Natural killer cell (primary cell): Measurements from ENCODE around the gene TNIK. TPM values are rescaled to one million over a fixed set of nuclear protein-coding genes. Genes with fewer than 3 reads are reported as not detected.

Experiments
- ATAC-seq, 3 donors: fragments of 150-1000 bp in 2 of 3; fragments of 200-7000 bp in 1 of 3; cut with Tn5 transposase; 1 replicate in 1 of 3; 2 replicates in 2 of 3; pipeline ENCODE4 v1.10.0; 2021; ENCODE audit warnings: mild to moderate bottlenecking in 2 of 3, moderate library complexity in 2 of 3
- DNase-seq, 2 donors: peaks; one replicate each; pipeline versions ENCODE4 v3.0.0 to v3.0.0-alpha.2; 2013 to 2021; ENCODE audit warnings: mixed read lengths in 1 of 2
- H3K27ac ChIP-seq: one replicate; pipeline ENCODE4 v1.5.1; 2013; ENCODE audit warnings: mild to moderate bottlenecking, low read length
- H3K27me3 ChIP-seq: one replicate; pipeline ENCODE4 v1.6.1; 2013; ENCODE audit warnings: low read length; ENCODE audit not compliant: control insufficient read depth, insufficient read depth
- H3K36me3 ChIP-seq: one replicate; pipeline ENCODE4 v1.6.1; 2013; ENCODE audit warnings: low read length; ENCODE audit not compliant: control insufficient read depth, insufficient read depth
- H3K4me1 ChIP-seq: one replicate; pipeline ENCODE4 v1.6.1; 2013; ENCODE audit warnings: low read length; ENCODE audit not compliant: control insufficient read depth, insufficient read depth
- H3K4me3 ChIP-seq: one replicate; pipeline ENCODE4 v1.5.1; 2013; ENCODE audit warnings: low read length
- H3K9me3 ChIP-seq: one replicate; pipeline ENCODE4 v1.6.1; 2013; ENCODE audit warnings: low read length; ENCODE audit not compliant: control insufficient read depth, insufficient read depth
- H3K27ac Mint-ChIP-seq, 2 donors: one replicate each; pipeline ENCODE4 v1.8.0; 2022; ENCODE audit warnings: mild to moderate bottlenecking in 2 of 2, mixed read lengths in 2 of 2, moderate library complexity in 1 of 2
- H3K27me3 Mint-ChIP-seq, 2 donors: one replicate each; pipeline ENCODE4 v1.8.0; 2022; ENCODE audit warnings: low read depth in 2 of 2, mixed read lengths in 2 of 2
- H3K36me3 Mint-ChIP-seq: one replicate; pipeline ENCODE4 v1.8.0; 2022; ENCODE audit warnings: mixed read lengths
- H3K4me1 Mint-ChIP-seq, 2 donors: one replicate each; pipeline ENCODE4 v1.8.0; 2022; ENCODE audit warnings: mixed read lengths in 2 of 2
- H3K4me3 Mint-ChIP-seq: one replicate; pipeline ENCODE4 v1.8.0; 2022; ENCODE audit warnings: mild to moderate bottlenecking, moderate library complexity, mixed read lengths
- H3K9me3 Mint-ChIP-seq, 2 donors: one replicate each; pipeline ENCODE4 v1.8.0; 2022; ENCODE audit warnings: mixed read lengths in 2 of 2
- CTCF ChIP-seq: fragments of 200-600 bp; IDR thresholded peaks from one replicate; pipeline ENCODE4 v1.8.0; 2022; ENCODE audit warnings: antibody characterized with exemption
- WGBS: methylation state at CpG from one replicate; pipeline ENCODE4 v1.1.7; 2013; ENCODE audit warnings: missing lambda C conversion rate; ENCODE audit not compliant: insufficient coverage; 5-methylcytosine and 5-hydroxymethylcytosine counted together
- intact Hi-C: fragments of 100-400 bp; cut with micrococcal nuclease; formaldehyde crosslinking; loops from one replicate; pipeline ENCODE4 v1.14.2; 2022
- total RNA-seq, 4 donors: library from RNA; stranded (reverse); fragments of 120-200 nt in 1 of 4; gene quantifications; one replicate each; pipeline versions ENCODE4 v1.2.3 to v1.2.4, GENCODE V29; 2013 to 2022

The TNIK gene
- total RNA-seq, 3 donors from 2014 or later (not counting 1 experiment from before 2014, with no cell fraction given), result 93.7 to 122 (median 119) TPM

GRCh38 chr3:171213907-171214306, 246.3 kb downstream of the TNIK start:
- intact Hi-C loops, result no loop called here
- 100% methylated on average over 1 of the region's 2 CpGs for WGBS
- no peak for ATAC-seq
- Histone ChIP-seq H3K36me3 (peaks cover 10% of the 10 kb centered on the region), H3K9me3 (no peaks in the 10 kb centered on the region), H3K27ac (no peak overlapping the region), H3K27me3 (no peaks in the 10 kb centered on the region), H3K4me1 (no peaks in the 10 kb centered on the region), H3K4me3 (no peak overlapping the region)
- Mint-ChIP-seq H3K36me3 (peaks cover 6% of the 10 kb centered on the region), H3K4me1 (peaks cover 46 to 49% of the 10 kb centered on the region in 2 donors), H3K27ac (no peak overlapping the region), H3K9me3 (no peaks in the 10 kb centered on the region), H3K4me3 (no peak overlapping the region), H3K27me3 (no peaks in the 10 kb centered on the region)
- TF ChIP-seq CTCF, result no peak
- DNase-seq, result no peak

- peaks cover 43 to 46% of the 10 kb centered on the region in 2 donors for H3K4me1 Mint-ChIP-seq
- H3K27ac Mint-ChIP-seq, result no peak overlapping the region
- DNase-seq (no peak), ATAC-seq (no peak)
- TF ChIP-seq CTCF, result no peak
- H3K27ac ChIP-seq, result no peak overlapping the region
- peaks cover 10% of the 10 kb centered on the region for H3K36me3 ChIP-seq
- H3K4me3 Mint-ChIP-seq, result no peak overlapping the region
- H3K36me3 Mint-ChIP-seq, result peaks cover 6% of the 10 kb centered on the region
- no peaks in the 10 kb centered on the region for H3K9me3 ChIP-seq
- intact Hi-C loops, result no loop called here
- no peaks in the 10 kb centered on the region for H3K27me3 Mint-ChIP-seq
- no peaks in the 10 kb centered on the region for H3K27me3 ChIP-seq
- 90% methylated on average over 8 of the region's 8 CpGs for WGBS
- no peak overlapping the region for H3K4me3 ChIP-seq
- no peaks in the 10 kb centered on the region for H3K4me1 ChIP-seq
- H3K9me3 Mint-ChIP-seq, result no peaks in the 10 kb centered on the region
Measured at GRCh38 chr3:171213178-171213577, 247.0 kb downstream of the TNIK start.

- H3K27ac ChIP-seq, result no peak overlapping the region
- Mint-ChIP-seq H3K36me3 (peaks cover 6% of the 10 kb centered on the region), H3K27me3 (no peaks in the 10 kb centered on the region), H3K4me3 (no peak overlapping the region), H3K4me1 (peaks cover 38 to 44% of the 10 kb centered on the region in 2 donors), H3K27ac (peak overlapping the region in 1 of 2 donors; percentile 1), H3K9me3 (no peaks in the 10 kb centered on the region)
- no peak for DNase-seq
- ATAC-seq, result no peak
- intact Hi-C loops, result no loop called here
- TF ChIP-seq CTCF, result no peak
- H3K4me1 ChIP-seq, result no peaks in the 10 kb centered on the region
- H3K27me3 ChIP-seq, result no peaks in the 10 kb centered on the region
- H3K9me3 ChIP-seq, result no peaks in the 10 kb centered on the region
- H3K4me3 ChIP-seq, result no peak overlapping the region
- 100% methylated on average over 3 of the region's 3 CpGs for WGBS
- peaks cover 10% of the 10 kb centered on the region for H3K36me3 ChIP-seq
Measured at GRCh38 chr3:171212648-171213047, 247.6 kb downstream of the TNIK start.

- Histone ChIP-seq H3K4me1 (no peaks in the 10 kb centered on the region), H3K36me3 (peaks cover 15% of the 10 kb centered on the region), H3K27me3 (no peaks in the 10 kb centered on the region), H3K4me3 (no peak overlapping the region), H3K9me3 (no peaks in the 10 kb centered on the region), H3K27ac (no peak overlapping the region)
- Mint-ChIP-seq H3K27me3 (no peaks in the 10 kb centered on the region), H3K9me3 (no peaks in the 10 kb centered on the region), H3K36me3 (peaks cover 6% of the 10 kb centered on the region), H3K4me3 (no peak overlapping the region), H3K27ac (no peak overlapping the region), H3K4me1 (peaks cover 18 to 33% of the 10 kb centered on the region in 2 donors)
- DNase-seq (no peak), ATAC-seq (no peak)
- no peak for TF ChIP-seq CTCF
- no CpG with 5 or more reads among the region's 1 CpG for WGBS
- intact Hi-C loops, result no loop called here
Measured at GRCh38 chr3:171206283-171206682, 253.9 kb downstream of the TNIK start.
